CD14-positive monocyte (primary cell): Measurements from ENCODE around the gene SPATA12. TPM values are rescaled to one million over a fixed set of nuclear protein-coding genes. Genes with fewer than 3 reads are reported as not detected.

Source experiments
- DNase-seq, 3 donors: peaks; one replicate each; pipeline ENCODE4 v3.0.0-alpha.2; 2011 to 2022
- H2AFZ ChIP-seq: 2 replicates; pipeline ENCODE4 v1.6.0; 2012; ENCODE audit warnings: mild to moderate bottlenecking, low read depth, low read length, inconsistent platforms; ENCODE audit not compliant: insufficient read depth, poor library complexity, severe bottlenecking
- H3K27ac ChIP-seq, 2 donors: 1 replicate in 1 of 2; 2 replicates in 1 of 2; pipeline ENCODE4 v1.5.1; 2012 to 2013; ENCODE audit warnings: low read length in 2 of 2, control low read depth in 1 of 2, inconsistent platforms in 1 of 2, low read depth in 1 of 2, mild to moderate bottlenecking in 1 of 2
- H3K27me3 ChIP-seq, 2 donors: one replicate each; pipeline versions ENCODE4 v1.6.0 to v1.6.1; 2011 to 2013; ENCODE audit warnings: low read length in 2 of 2; ENCODE audit not compliant: control insufficient read depth in 2 of 2, insufficient read depth in 2 of 2
- H3K36me3 ChIP-seq, 2 donors: replicated peaks in 1 of 2; 1 replicate in 1 of 2; 2 replicates in 1 of 2; pipeline versions ENCODE4 v1.5.1 to v1.6.1; 2012 to 2013; ENCODE audit warnings: low read length in 2 of 2, control low read depth in 1 of 2, inconsistent platforms in 1 of 2, mild to moderate bottlenecking in 1 of 2; ENCODE audit not compliant: insufficient read depth in 2 of 2, control insufficient read depth in 1 of 2
- H3K4me1 ChIP-seq, 2 donors: 1 replicate in 1 of 2; 2 replicates in 1 of 2; pipeline versions ENCODE4 v1.5.1 to v1.6.1; 2012 to 2013; ENCODE audit warnings: low read length in 2 of 2, control low read depth in 1 of 2, inconsistent platforms in 1 of 2, mild to moderate bottlenecking in 1 of 2, moderate library complexity in 1 of 2; ENCODE audit not compliant: insufficient read depth in 2 of 2, control insufficient read depth in 1 of 2
- H3K4me2 ChIP-seq: replicated peaks from 2 replicates; pipeline ENCODE3; 2012; ENCODE audit warnings: low read length, moderate library complexity, mild to moderate bottlenecking; ENCODE audit not compliant: poor library complexity, severe bottlenecking; ENCODE audit errors: extremely low read depth
- H3K4me3 ChIP-seq, 3 experiments: fragments of 200-600 bp in 1 of 3; sonication (generic) in 1 of 3; replicated peaks in 1 of 3; 1 replicate in 2 of 3; 2 replicates in 1 of 3; pipeline ENCODE4 v1.5.1; 2011 to 2013; ENCODE audit warnings: low read length in 3 of 3, mild to moderate bottlenecking in 3 of 3, control low read depth in 2 of 3, low read depth in 2 of 3, inconsistent platforms in 1 of 3, moderate library complexity in 1 of 3
- H3K79me2 ChIP-seq: 2 replicates; pipeline ENCODE4 v1.6.0; 2012; ENCODE audit warnings: mild to moderate bottlenecking, control low read depth, inconsistent platforms, low read length, moderate library complexity; ENCODE audit not compliant: insufficient read depth
- H3K9ac ChIP-seq: 2 replicates; pipeline ENCODE4 v1.6.0; 2017; ENCODE audit warnings: low read length, mild to moderate bottlenecking; ENCODE audit not compliant: insufficient read depth, poor library complexity, severe bottlenecking
- H3K9me3 ChIP-seq, 2 donors: replicated peaks in 1 of 2; 1 replicate in 1 of 2; 2 replicates in 1 of 2; pipeline versions ENCODE4 v1.5.1 to v1.6.1; 2012 to 2013; ENCODE audit warnings: low read length in 2 of 2, control low read depth in 1 of 2; ENCODE audit not compliant: control insufficient read depth in 1 of 2, insufficient read depth in 1 of 2
- H4K20me1 ChIP-seq: 2 replicates; pipeline ENCODE4 v1.6.0; 2012; ENCODE audit warnings: mild to moderate bottlenecking, low read length, control low read depth, moderate library complexity; ENCODE audit not compliant: insufficient read depth
- H3K27ac Mint-ChIP-seq, 7 donors: one replicate each; pipeline ENCODE4 v1.8.0; 2020; ENCODE audit warnings: mild to moderate bottlenecking in 7 of 7, mixed read lengths in 7 of 7, moderate library complexity in 6 of 7, inconsistent platforms in 2 of 7
- H3K27me3 Mint-ChIP-seq, 3 donors: one replicate each; pipeline ENCODE4 v1.8.0; 2021 to 2022; ENCODE audit warnings: low read depth in 3 of 3, mild to moderate bottlenecking in 3 of 3, mixed read lengths in 3 of 3, moderate library complexity in 3 of 3, inconsistent platforms in 1 of 3
- H3K36me3 Mint-ChIP-seq, 2 donors: one replicate each; pipeline ENCODE4 v1.8.0; 2020; ENCODE audit warnings: mixed read lengths in 2 of 2, inconsistent platforms in 1 of 2, mild to moderate bottlenecking in 1 of 2
- H3K4me1 Mint-ChIP-seq: one replicate; pipeline ENCODE4 v1.8.0; 2020; ENCODE audit warnings: mild to moderate bottlenecking, mixed read lengths
- H3K4me3 Mint-ChIP-seq, 2 donors: one replicate each; pipeline ENCODE4 v1.8.0; 2020; ENCODE audit warnings: mild to moderate bottlenecking in 2 of 2, mixed read lengths in 2 of 2, moderate library complexity in 1 of 2
- H3K9me3 Mint-ChIP-seq, 7 donors: one replicate each; pipeline ENCODE4 v1.8.0; 2020 to 2022; ENCODE audit warnings: mixed read lengths in 7 of 7, mild to moderate bottlenecking in 6 of 7, moderate library complexity in 6 of 7, inconsistent platforms in 2 of 7
- CTCF ChIP-seq: fragments of 200-600 bp; IDR thresholded peaks from one replicate; pipeline ENCODE4 v1.8.0; 2022; ENCODE audit warnings: antibody characterized with exemption, mild to moderate bottlenecking
- WGBS: methylation state at CpG from one replicate; pipeline ENCODE4 v1.1.5; 2013; ENCODE audit warnings: missing lambda C conversion rate; ENCODE audit not compliant: insufficient coverage; 5-methylcytosine and 5-hydroxymethylcytosine counted together
- intact Hi-C, 2 donors: fragments of 100-400 bp; cut with micrococcal nuclease; formaldehyde crosslinking; loops; one replicate each; pipeline versions ENCODE4 v1.15.0 to v1.15.1; 2023
- polyA plus RNA-seq, 3 donors: library from polyadenylated mRNA; depleted of rRNA in 1 of 3; unstranded in 2 of 3; stranded (reverse) in 1 of 3; fragments of 300-500 nt in 2 of 3; fragments of >200 nt in 1 of 3; fragmentation: Illumina TruSeq in 2 of 3; gene quantifications; 1 replicate in 2 of 3; 2 replicates in 1 of 3; pipeline ENCODE4 v1.2.3, GENCODE V29; 2012 to 2021

The SPATA12 gene
- polyA plus RNA-seq, 3 donors = 0.07 to 0.16 (median 0.10) TPM

- TF ChIP-seq CTCF = no peak
- Mint-ChIP-seq H3K4me1 (peaks cover 9% of the 10 kb centered on the region), H3K9me3 (peaks cover 0 to 11% (median 10%) of the 10 kb centered on the region in 7 donors), H3K4me3 (no peak overlapping the region), H3K36me3 (no peaks in the 10 kb centered on the region), H3K27me3 (peaks cover 0 to 2% (median 0%) of the 10 kb centered on the region in 3 donors), H3K27ac (no peak overlapping the region)
- Histone ChIP-seq H3K4me1 (no peaks in the 10 kb centered on the region), H3K27me3 (no peaks in the 10 kb centered on the region), H2AFZ (no peak overlapping the region), H3K36me3 (no peaks in the 10 kb centered on the region), H3K4me2 (no peak overlapping the region), H3K79me2 (no peaks in the 10 kb centered on the region), H3K27ac (no peak overlapping the region), H3K4me3 (no peak overlapping the region), H4K20me1 (no peaks in the 10 kb centered on the region), H3K9ac (no peak overlapping the region), H3K9me3 (peaks cover 0 to 4% of the 10 kb centered on the region in 2 donors)
- 98% methylated on average over 22 of the region's 22 CpGs for WGBS
- intact Hi-C loops = no loop called here
- DNase-seq = no peak
Observed at GRCh38 chr3:57012847-57013246, 47.6 kb upstream of the SPATA12 start.

- Histone ChIP-seq H3K79me2 (no peaks in the 10 kb centered on the region), H3K4me1 (no peaks in the 10 kb centered on the region), H3K27ac (no peak overlapping the region), H4K20me1 (no peaks in the 10 kb centered on the region), H3K4me3 (no peak overlapping the region), H3K9ac (no peak overlapping the region), H3K4me2 (no peak overlapping the region), H3K36me3 (no peaks in the 10 kb centered on the region), H3K27me3 (no peaks in the 10 kb centered on the region), H3K9me3 (peaks cover 0 to 4% of the 10 kb centered on the region in 2 donors), H2AFZ (no peak overlapping the region)
- Mint-ChIP-seq H3K27me3 (peaks cover 0 to 2% (median 0%) of the 10 kb centered on the region in 3 donors), H3K4me3 (no peak overlapping the region), H3K36me3 (no peaks in the 10 kb centered on the region), H3K4me1 (peaks cover 9% of the 10 kb centered on the region), H3K27ac (no peak overlapping the region), H3K9me3 (peaks cover 0 to 11% (median 10%) of the 10 kb centered on the region in 7 donors)
- 88% methylated on average over 3 of the region's 7 CpGs for WGBS
- intact Hi-C loops = no loop called here
- TF ChIP-seq CTCF = no peak
- DNase-seq = no peak
Observed at GRCh38 chr3:57015350-57015729, 45.1 kb upstream of the SPATA12 start.
